Stimulated activated CD8-positive, alpha-beta memory T cell treated with anti-CD3 and anti-CD28 coated beads, Interleukin-4, amount 100 ng/mL, for 24 hours (primary cell): ENCODE results near the gene WDR4.
"Not testable (repeated sequence)": the region's sequence is repeated elsewhere in the genome, so short reads cannot be mapped to it uniquely, and the experiment has no call there.

Experiments used
- DNase-seq: peaks from one replicate; pipeline ENCODE4 v3.0.0-alpha.2; 2020; ENCODE audit warnings: low read depth

WDR4 gene

DNA sequence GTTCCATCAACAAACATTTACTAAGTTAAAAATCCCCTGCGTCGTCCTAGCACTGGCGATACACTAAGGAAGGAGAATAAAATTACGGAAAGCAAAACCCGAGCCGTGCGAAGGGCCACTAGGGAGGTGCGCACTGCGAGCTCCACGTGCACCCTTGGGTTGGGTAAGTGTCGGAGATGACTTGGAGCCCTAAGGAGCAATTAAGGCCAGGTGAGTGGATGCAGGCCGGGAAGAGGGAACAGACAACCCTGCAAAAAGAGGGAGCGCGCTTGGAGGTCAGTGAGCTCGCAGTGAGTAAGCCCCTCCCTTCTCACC lies 704 bp downstream of the WDR4 start:
- DNase-seq, result no peak

DNA sequence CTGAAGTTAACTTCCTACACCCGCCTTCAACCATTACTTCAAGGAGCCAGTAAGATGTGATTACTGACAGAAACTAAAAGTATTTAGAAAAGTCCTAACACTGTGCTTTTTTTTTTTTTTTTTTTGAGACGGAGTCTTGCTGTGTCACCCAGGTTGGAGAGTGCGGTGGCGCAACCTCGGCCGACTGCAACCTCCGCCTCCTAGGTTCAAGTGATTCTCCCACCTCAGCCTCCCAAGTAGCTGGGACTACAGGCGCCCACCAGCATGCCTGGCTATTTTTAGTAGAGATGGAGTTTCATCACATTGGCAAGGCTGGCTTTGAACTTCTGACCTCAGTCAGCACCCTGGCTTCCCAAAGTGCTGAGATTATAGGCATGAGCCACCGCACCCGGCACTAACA lies 3.5 kb downstream of the WDR4 start:
- not testable (repeated sequence) for DNase-seq

DNA sequence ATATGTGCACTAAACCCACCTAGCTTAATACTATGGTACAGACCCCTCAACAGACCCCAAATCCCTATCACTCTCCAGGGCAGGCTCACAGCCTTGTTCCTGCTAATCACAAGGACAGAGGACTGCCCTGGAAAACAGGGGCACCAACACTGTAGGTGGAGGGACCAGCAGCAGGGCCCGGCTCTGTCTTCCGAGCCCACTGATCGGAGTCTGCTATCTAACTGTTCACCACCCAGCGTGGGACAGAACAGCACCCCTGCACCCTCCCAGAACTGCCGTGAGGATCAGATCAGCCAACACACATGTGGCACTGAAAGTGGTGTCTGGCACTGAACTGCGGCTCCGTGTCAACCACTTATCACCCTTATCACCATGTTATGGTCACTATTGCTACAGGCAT lies 6.2 kb downstream of the WDR4 start:
- no peak for DNase-seq

DNA sequence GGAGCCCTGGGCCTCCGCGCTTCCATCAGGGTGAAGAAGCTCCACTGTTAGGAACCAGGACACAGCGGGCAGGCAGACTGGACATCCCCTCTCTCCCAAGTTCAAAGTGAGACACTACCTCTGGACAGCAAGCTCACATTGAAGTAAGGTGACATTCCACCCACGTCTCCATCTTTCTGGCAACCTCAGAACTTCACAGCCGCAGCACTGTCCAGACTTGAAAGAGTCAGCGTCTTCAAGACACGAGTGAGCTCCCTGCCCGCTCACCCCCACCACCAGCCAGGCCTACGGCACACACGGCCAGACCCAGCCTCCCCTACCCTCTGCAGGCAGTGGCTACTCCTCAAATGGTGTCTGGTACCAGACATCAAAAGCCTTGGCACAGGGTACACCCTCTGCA lies 11.1 kb downstream of the WDR4 start:
- no peak for DNase-seq

DNA sequence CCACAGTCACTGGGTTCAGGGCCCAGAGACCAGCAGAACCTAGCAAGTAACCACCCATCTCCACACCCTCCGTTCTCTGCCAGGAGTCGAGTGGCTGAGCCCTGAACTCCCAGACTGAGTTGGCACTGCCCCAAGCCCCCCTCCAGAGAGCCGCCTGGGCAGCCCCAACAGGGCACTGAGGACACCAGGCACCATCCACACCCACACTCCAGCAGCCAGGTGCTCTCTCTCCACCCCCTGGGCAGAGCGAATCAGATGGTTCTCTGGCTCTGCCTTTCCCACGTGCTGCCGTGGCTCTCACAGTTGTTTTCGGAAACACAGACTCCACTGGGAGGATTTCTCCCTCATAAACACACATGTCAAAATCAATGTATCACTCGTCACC lies 13.6 kb downstream of the WDR4 start:
- DNase-seq, result no peak

DNA sequence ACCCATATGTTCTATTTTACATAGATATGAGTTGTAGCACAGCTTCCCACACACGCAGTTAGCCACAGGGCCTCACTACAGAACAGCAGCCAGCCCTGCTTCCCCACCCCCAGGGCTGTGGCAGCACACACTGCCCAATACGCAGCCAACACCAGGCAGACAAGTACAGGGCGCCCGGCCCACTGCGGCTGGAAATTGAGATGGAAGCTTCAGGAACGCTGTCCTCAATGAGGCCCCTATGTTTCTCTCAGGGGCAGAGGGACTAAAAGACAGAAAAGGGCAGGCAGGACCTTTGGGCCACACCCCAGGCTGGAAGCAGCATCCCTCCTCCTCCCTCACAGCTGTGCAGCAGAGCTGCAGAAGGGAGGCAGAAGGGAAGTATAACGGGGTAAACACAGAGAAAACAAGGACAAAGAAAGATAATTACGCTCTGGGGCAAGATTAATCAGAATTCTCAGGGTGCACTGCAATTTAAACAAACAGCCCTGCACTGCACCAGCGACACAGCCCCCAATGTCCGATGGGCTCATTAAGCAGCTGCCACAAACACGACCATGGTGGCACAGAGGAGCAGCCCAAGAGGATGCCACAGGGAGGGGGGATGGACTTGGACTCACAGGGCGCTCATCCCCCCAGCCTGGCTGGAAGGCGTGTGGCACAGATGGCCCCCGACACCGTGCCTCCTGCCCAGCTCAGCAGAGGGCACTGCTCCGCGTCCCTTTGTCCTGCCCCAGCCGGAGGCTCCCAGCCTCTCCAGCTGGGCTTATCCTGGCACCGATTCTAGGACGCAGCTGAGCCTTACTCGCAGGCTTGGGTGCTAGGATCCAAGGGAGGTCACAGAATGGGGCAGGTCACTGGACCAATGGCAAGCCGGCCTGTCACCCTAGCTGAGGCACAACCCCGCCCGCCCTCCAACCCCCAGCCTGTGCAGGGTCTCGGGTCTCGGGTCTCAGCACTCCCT lies 14.2 kb downstream of the WDR4 start:
- no peak for DNase-seq

DNA sequence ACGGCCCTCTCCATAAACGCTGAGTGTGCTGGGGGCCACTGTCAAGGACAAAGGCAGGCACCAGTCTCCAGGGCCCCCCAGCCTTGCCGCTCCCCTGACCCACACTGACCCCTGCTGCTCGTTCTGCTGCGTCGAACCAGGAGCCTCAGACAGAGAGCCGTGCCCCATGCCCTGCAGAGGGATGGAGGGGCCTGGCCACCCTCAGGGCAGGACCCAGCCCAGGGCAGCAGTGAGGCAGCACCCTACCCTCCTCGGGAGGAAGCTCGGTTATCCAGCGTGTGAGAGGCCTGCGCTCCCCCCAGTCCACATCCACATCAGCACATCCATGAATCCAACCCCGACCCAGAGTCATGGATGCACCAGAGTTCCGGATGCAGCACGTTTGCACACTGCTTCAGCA lies 15.1 kb downstream of the WDR4 start:
- DNase-seq, result no peak

DNA sequence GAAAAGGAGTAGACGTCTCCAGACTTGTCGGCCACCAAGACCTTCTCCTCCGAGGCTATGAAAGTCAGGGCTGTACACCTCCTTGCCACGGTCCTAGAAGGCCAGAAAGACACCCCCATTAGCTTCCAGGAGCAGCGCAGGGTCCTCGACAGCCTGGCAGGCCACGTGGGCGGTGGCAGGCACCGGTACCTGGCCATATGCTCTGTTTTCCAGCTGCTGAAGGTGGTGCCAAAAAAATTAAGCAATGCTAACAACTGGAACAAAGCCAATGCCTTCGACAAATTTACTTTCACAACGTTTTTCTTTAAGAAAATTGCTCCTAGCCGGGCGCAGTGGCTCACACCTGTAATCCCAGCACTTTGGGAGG lies 15.9 kb downstream of the WDR4 start:
- no peak for DNase-seq

DNA sequence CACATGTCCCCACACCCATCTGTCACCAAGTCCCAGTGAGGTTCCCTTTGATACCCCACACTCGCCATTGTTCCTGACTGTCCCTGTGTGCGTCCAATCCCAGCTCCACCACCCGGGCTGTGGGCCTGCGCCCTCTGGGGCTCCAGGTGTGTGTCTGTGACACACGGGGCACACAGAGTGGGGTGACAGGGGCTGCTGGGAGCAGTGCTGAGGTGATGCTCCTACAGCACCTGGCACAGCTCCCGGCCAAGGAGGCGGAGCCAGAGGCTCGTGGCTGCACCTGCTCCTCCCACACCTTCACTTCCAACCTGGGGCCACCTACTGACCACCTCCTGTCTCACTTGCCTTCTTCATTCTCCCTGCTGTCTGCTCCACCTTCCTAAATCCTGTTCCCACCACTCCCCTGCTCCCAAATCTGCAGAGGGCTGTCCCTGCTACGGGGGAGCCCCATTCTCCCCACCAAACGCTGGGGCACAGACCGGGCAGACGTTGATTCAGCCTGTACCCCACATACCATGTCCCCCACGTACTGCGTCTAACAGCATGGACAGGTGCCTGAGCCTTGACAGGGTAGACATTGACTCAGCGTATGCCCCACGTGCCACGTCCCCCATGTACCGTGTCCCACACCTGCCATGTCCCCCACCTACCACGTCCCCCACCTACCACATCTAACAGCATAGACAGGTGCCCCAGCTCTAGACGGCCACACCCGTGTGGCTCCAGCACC lies 16.4 kb downstream of the WDR4 start:
- no peak for DNase-seq

DNA sequence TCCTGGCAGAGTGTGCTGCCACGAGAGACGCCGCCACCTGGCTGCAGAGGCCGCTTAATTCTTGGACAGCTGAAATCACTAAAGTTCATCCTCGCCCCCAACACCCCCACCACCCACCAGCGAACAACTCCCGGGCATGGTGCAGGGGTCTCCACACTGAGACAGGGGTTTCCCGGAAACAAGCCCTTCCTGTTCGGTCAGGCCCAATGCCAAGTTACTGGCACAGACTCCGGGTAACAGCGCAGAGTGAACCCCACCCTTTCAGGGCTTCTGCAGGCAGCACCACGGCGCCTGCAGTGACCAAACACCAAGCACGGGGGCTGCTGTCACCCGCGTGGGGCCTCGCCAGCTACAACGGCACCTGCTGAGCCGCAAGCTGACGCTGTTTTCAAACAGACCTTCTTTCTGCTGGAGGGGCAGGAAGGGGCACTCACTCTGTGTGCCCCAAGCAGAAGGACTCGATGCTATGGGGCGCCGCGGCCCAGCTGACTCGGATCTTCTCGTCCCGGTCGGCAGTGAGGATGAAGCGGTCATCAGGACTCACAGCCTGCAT lies 17.4 kb downstream of the WDR4 start:
- DNase-seq, result no peak

DNA sequence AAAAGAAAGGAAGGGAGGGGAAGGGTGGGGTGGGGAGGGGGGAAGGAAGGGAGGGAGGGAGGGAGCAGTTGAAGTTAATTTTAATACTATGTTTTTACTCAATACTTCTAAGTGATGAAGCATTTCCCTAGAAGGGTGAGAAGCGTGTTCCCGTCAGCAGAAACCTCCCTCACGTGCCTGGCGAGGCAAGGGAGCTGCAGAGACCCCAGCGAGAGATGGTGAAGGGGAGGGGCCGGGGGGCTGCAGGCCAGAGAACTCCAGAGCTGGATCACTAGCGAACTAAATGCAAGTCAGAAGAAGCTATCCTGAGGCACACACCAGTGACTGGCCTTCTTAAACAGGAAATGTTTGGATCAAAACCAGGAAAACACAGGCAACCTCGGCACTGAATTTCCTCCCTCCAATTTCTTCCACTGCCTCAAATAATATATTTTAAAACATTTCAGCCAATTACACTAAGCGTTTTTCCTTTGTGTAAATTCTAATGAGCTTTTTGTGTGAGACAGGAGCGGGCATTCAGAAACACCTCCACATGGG lies 18.0 kb downstream of the WDR4 start:
- no peak for DNase-seq

DNA sequence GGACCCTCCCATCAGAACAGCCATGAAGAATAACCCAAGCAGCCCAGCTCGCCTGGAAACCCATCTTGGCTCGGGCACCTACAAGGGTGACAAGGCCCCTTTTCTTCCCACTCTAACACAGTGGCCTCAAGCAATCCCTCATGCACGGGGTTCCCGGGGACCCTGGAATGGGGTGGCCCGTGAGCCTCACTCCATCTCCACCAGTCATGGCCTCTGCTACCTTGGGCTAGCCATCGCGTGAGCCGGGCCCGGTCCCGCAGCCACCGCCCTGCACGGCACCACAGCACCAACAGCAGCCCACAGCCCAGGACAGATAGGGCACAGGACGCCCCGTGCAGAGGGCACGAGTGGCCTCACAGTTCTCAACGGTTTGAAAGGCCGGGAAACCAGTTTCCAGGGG lies 19.0 kb downstream of the WDR4 start:
- no peak for DNase-seq

DNA sequence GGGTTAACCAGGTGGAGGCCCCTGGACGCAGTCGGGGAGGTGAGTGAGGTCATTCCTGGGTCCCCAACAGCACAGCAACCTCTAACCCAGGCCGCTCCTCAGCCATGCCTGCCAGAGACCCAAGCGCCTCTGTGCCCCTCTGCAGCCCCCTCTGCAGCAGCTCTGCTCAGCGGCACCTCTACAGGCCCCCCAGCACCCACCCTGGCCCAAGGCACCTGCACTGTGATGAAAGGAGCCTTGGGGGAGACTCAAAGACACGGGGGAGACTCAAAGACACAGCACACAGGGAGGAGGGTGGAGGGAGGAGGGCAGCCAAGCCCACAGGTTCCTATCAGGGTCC lies 19.5 kb downstream of the WDR4 start:
- DNase-seq, result no peak

DNA sequence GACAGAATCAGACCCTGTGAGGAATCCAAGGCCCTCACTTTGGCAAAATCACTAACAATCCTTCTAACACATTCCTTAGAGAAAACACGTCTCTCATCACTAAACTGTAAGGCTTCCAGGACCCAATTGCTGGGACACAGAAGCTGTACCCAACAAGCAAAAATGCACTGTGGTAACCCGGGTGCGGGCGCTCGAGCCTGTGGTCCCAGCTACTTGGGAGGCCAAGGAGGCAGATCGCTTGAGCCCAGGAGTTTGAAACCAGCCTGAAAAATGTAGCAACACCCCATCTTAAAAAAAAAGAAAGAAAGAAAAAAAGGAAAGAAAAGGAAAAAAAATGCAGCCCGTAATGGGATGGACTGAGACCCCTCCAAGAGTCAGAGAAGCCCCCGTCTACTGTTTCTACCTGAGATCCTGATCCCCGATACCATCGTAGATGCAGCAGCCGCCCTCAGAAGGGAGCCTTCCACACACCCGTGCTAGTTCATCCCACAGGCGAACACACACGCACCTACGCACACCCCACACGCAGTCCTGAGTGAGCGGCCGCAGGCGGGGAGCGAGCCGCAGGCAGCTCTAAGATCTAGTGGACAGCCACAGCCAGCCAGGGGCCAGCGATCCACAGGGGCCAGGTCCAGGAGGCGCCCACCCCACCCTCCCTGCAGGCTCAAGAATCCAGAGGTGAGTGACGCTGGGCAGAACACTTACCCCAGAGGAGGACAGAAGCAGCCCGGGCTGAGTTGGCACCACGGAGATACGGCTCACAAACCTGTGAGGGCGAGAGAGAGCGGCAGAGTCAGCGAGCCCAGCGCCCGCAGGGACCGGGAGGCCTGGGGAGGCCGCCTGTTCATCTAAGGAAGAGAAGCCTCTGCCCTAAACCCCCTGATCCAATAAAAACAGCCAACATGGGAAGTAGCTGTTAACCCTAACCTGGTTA lies 20.1 kb downstream of the WDR4 start:
- no peak for DNase-seq

DNA sequence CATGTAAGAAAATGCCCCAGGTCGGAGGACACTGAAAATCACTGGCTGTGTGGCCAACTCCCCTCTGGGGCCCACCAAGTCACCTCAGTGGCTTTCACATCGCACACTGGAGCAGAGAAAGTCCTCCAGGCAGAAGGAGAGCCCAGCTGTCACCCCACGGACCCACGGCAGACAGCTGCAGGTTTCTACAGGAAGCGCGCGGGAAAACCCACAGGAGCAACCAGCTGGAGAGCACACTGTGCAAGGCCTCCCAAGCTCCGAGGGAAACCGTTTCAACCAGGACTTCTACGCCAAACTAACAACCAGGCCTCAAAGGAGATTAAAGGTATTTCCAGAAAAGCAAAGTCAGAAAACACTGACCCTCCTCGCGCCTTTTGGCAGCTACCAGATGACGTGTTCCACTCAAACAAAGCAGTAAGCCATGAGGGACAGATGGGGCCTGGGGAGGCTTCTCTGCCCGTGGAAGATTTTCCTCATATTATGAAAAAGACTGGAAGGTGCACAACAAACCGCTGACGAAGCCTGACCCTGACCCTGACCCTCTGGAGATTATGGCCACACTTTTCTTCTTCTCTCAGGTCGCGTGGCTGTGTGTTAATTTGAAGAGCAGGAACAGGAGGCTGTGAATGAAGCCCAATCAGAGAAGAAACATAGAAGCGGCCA lies 21.0 kb downstream of the WDR4 start:
- DNase-seq, result no peak

DNA sequence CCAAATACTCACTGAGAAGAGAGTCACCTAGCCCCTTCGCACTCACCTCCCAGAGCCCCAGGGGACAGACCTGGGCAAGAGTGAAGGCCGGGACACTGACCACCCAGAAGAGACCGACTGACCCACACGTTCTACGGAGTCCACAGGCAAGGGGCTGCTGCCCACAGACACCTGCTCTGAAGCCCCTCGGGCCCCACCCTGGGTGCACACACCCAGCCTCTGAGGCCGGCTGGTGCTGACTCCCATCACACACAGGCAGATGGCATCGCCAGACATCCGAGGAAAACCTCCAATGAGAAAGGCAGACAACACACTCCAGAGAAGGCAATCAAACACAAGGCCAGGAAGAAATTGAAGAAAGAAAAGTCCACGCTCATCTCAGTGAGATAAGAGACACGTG lies 22.1 kb downstream of the WDR4 start:
- no peak for DNase-seq

DNA sequence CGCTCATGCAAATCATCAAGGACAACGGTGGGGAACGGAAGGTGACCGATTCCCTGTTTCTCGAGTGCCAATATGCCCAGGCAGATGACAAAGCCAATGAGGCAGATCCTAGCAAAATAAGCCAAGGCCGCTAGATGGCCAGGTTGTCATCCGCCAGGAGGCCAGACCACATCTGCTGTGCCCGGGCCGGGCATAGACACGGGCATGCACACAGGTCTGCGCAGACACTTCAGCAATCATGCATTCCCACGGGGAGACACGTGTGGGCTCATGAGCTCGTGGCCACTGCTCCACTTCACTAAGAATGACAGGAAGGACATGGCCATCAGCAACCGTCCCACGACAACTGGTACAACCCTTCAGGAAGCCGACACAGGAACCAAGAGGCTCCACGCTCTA lies 23.4 kb downstream of the WDR4 start:
- no peak for DNase-seq

DNA sequence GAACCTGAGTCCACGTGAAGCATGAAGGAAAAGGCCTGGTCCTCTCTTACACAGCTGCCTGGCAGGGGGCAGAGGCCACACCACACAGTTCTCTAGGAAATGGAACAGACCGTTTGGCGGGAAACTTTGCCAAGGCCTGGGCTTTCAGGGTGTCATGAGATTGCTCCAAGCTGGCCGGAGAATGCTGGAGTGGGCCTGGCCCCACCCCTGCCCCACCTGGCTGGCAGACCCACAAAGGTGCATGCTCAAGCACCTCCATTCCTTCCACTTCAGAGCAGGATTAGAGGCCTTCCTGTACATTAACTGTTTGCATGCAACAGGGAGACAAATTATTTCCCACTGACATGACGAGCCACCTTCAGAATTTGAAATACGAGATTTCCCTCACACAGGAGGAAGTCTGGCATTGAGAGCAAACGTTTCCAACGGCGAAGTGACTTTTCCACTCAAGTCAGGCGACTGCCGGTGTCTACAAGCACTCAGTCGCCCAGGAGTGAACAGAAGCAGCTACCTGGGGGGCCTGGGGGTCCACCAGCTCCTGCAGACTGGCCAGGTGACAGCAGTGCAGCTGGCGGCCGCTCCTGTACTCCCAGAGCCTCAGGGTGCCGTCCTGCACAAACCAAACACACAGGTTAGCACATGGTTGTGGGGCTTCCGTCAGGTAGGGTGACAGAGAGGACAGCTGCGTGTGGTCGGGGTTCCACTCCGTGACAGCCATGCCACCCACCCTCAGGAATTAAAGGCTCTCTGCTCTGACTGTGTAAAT lies 24.0 kb downstream of the WDR4 start:
- DNase-seq, result no peak

DNA sequence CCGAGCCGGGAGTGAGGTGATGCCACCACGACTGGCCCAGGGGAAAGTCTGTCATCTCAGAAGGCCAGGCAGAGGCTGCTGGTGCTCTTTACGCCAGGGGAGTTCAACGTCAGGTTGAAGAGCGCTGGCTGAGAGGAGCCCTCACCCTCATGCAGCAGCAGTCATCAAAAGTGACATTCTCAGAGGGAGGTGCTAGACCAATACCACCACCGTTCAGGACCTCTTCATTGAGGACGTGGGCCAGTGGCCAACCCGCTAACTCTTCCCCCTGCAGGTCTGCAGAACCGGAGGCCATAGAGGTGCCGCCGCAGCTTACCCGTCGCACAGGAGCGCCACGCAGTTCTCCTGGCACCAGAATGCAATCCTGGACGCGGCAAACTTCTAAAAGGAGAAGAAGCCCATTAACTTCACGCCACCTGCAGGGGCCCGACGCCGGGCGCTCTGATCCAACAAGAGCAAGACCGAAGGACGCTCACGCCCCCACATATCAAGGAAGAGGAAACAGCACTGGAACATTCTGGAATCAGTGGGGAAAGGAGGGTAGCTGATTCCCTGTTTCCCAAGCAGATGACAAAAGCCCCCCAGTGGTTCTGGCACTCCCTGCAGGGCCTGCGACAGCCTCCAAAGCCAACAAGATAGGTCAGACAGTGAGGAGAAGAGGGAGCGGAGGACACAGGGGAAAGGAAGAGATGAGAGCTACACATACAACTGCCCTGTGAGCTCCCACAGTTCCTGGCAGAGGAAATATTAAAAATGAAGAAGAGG lies 24.9 kb downstream of the WDR4 start:
- no peak for DNase-seq

DNA sequence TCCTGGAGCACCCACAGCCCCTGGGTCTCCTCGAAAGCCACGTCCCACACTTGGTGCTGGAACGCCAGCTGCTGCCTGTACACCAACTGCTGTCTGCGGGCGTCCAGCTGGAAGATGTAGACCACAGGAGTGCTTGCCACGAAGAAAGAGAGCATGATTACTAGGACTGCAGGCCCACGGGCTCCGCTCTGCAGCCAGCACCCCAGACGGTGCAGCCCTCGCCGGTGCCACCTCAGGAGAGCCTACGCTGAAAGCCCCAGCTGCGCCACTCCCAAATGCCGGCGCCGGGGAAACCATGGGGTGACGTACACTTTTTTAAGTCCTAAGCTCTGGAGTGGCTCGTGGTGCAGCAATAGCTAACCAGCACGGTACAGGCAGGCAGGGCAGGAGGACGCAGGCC lies 25.7 kb downstream of the WDR4 start:
- DNase-seq, result no peak
